ENCODE data around the gene PRKCA. TPM values are rescaled to one million over a fixed set of nuclear protein-coding genes. Genes with fewer than 3 reads are reported as not detected.

The PRKCA gene
- total RNA-seq, 1 experiment from 2014 or later = 29.5 TPM

DNA sequence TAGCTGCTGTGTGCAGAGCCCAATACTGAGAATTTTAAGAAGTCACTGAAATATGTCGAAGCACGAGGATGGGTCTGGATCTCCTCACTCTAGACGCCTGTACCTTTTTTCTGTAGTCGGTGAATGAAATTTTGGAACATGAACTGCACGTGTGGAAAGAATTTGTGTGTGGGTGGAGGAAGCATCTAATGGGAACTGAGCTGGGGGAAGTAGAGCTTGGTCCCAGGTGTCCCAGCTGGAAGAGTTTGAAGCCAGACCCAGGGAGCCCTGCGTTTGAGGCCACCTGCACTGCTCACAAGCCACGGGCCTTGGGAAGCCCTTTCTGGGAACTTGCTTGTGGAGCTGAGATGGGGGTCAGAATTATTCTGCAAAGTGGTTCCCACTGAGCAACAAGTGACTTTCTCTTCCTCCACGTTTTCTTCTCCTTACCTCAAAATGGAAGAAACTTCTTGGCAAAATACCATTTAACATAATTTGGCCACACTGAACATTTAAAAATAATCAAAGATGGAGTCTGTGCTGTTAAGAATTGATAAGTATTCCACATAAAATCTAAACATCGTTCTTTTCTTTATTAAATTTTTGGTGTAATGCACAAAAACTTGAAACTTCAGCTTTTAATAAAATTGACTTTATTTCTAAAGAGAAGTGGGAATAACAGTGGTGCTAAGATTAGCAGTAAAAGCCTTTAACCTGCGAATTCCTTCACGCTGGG lies 163.8 kb downstream of the PRKCA start:
- no peaks in the 10 kb centered on the region for H3K36me3 Mint-ChIP-seq
- CTCF ChIA-PET = no interaction called here
- H3K4me3 Mint-ChIP-seq = no peak overlapping the region
- no peaks in the 10 kb centered on the region for H3K9me3 Mint-ChIP-seq
- H3K27ac Mint-ChIP-seq = no peak overlapping the region
- H3K4me1 Mint-ChIP-seq = peaks cover 48% of the 10 kb centered on the region
- TF ChIP-seq, protein P1, sequence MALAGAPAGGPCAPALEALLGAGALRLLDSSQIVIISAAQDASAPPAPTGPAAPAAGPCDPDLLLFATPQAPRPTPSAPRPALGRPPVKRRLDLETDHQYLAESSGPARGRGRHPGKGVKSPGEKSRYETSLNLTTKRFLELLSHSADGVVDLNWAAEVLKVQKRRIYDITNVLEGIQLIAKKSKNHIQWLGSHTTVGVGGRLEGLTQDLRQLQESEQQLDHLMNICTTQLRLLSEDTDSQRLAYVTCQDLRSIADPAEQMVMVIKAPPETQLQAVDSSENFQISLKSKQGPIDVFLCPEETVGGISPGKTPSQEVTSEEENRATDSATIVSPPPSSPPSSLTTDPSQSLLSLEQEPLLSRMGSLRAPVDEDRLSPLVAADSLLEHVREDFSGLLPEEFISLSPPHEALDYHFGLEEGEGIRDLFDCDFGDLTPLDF (CRISPR knock-in tag; IDR thresholded peaks at IDR 0.05) = no peak
- TF ChIP-seq ZNF121 (CRISPR knock-in tag; IDR thresholded peaks at IDR 0.05) = no peak
- TF ChIP-seq FOXP4 (CRISPR knock-in tag; IDR thresholded peaks at IDR 0.05) = no peak
- TF ChIP-seq MXD4 (CRISPR knock-in tag; IDR thresholded peaks at IDR 0.05; ENCODE audit: borderline replicate concordance) = no peak
- no peak for TF ChIP-seq TEAD1 (CRISPR knock-in tag; IDR thresholded peaks at IDR 0.05)
- TF ChIP-seq USF1 (CRISPR knock-in tag; IDR thresholded peaks at IDR 0.05) = no peak
- TF ChIP-seq PRRX2 (CRISPR knock-in tag; IDR thresholded peaks at IDR 0.05) = no peak
- TF ChIP-seq ZNF138 (CRISPR knock-in tag; conservative IDR thresholded peaks at IDR 0.05) = no peak
- no peak for TF ChIP-seq NFATC4 (CRISPR knock-in tag; IDR thresholded peaks at IDR 0.05)
- TF ChIP-seq E2F4 (CRISPR knock-in tag; IDR thresholded peaks at IDR 0.05; ENCODE audit: borderline replicate concordance, low read depth) = no peak
- TF ChIP-seq ERG (CRISPR knock-in tag; IDR thresholded peaks at IDR 0.05) = no peak
- no peak for TF ChIP-seq SP1 (CRISPR knock-in tag; conservative IDR thresholded peaks at IDR 0.05)
- H3K27me3 Mint-ChIP-seq (ENCODE audit: low read depth) = peaks cover 23% of the 10 kb centered on the region
- DNase-seq (ENCODE audit: low spot score) = no peak
- ATAC-seq = no peak
- POLR2A ChIA-PET = interaction anchor here (0.7 kb wide), 1 partner anchor 25 kb away, joined by 3 read pairs; no protein-coding TSS in a partner anchor

DNA sequence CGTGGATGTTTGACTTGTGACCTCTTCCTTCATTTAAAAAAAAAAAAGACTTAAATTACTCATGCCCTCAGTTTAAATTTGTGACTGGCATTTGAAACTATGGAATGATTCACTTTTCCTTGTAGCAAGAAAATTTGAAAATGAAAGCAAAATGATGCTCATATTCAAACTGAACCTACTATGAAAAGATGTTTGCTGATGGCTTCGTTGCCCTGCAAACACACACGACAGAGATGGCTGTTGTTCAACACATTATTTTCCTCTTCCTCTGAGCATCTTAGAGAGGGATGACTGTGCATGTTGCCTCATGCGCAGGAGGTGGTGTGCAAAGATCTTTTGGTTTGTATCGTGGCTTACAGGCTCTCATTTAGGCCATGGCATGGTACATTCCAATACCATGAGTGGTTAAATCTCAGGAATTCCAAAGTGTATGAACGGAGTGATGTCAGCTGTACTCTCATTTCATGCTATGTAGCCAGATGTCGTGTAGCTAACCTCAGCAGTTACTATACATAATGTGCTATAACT lies 164.5 kb downstream of the PRKCA start:
- H3K4me3 Mint-ChIP-seq = no peak overlapping the region
- H3K27me3 Mint-ChIP-seq (ENCODE audit: low read depth) = peaks cover 17% of the 10 kb centered on the region
- peaks cover 49% of the 10 kb centered on the region for H3K4me1 Mint-ChIP-seq
- POLR2A ChIA-PET = interaction anchor here (0.7 kb wide), 1 partner anchor 26 kb away, joined by 3 read pairs; no protein-coding TSS in a partner anchor
- H3K9me3 Mint-ChIP-seq = no peaks in the 10 kb centered on the region
- DNase-seq (ENCODE audit: low spot score) (no peak), ATAC-seq (no peak)
- TF ChIP-seq, protein P1 (CRISPR knock-in tag; IDR thresholded peaks at IDR 0.05) = no peak
- peak; percentile 38; the same call in 1 of the 2 replicates for TF ChIP-seq GABPB1 (CRISPR knock-in tag; IDR thresholded peaks at IDR 0.05)
- TF ChIP-seq NFE2L1 (CRISPR knock-in tag; IDR thresholded peaks at IDR 0.05) = no peak
- H3K27ac Mint-ChIP-seq = no peak overlapping the region
- CTCF ChIA-PET = no interaction called here
- H3K36me3 Mint-ChIP-seq = no peaks in the 10 kb centered on the region

All from WTC11 (cell line).